ENCODE measurements around the gene EFNA2. TPM values are rescaled to one million over a fixed set of nuclear protein-coding genes. Genes with fewer than 3 reads are reported as not detected.

EFNA2 gene
- total RNA-seq, 1 experiment from 2014 or later: not detected

GRCh38 chr19:1271528-1272422, 13.9 kb upstream of the EFNA2 start:
- H3K9ac ChIP-seq (ENCODE audit: low read length): no peak overlapping the region
- no peak overlapping the region for H3K4me3 ChIP-seq (ENCODE audit: low read length)
- peaks cover 31% of the 10 kb centered on the region for H4K20me1 ChIP-seq (ENCODE audit: insufficient read depth, low read depth, low read length)
- no peaks in the 10 kb centered on the region for H3K27me3 ChIP-seq (ENCODE audit: low read length)
- peaks cover 36% of the 10 kb centered on the region for H3K36me3 ChIP-seq (ENCODE audit: insufficient read depth, low read length)
- H3K9me3 ChIP-seq (ENCODE audit: low read length): no peaks in the 10 kb centered on the region
- peak overlapping the region; percentile 17 for H3K4me2 ChIP-seq (ENCODE audit: low read depth, low read length, poor library complexity, severe bottlenecking)
- peaks cover 25% of the 10 kb centered on the region for H3K79me2 ChIP-seq (ENCODE audit: low read length)
- no peak overlapping the region for H2AFZ ChIP-seq (ENCODE audit: low read length)
- H3K4me1 ChIP-seq (ENCODE audit: low read length): peaks cover 60% of the 10 kb centered on the region
- no peak overlapping the region for H3K27ac ChIP-seq (ENCODE audit: low read length)
- no peaks in the 10 kb centered on the region for H3K9me2 ChIP-seq (replicated peaks; ENCODE audit: insufficient read depth, low read length)
- DNase-seq: no peak

GRCh38 chr19:1272423-1273262, 13.0 kb upstream of the EFNA2 start:
- Histone ChIP-seq H3K4me1 (ENCODE audit: low read length) (peaks cover 53% of the 10 kb centered on the region), H3K27me3 (ENCODE audit: low read length) (no peaks in the 10 kb centered on the region), H3K9ac (ENCODE audit: low read length) (no peak overlapping the region), H3K9me3 (ENCODE audit: low read length) (no peaks in the 10 kb centered on the region), H3K4me2 (ENCODE audit: low read depth, low read length, poor library complexity, severe bottlenecking) (no peak overlapping the region), H2AFZ (ENCODE audit: low read length) (no peak overlapping the region), H4K20me1 (ENCODE audit: insufficient read depth, low read depth, low read length) (peaks cover 32% of the 10 kb centered on the region), H3K79me2 (ENCODE audit: low read length) (peaks cover 31% of the 10 kb centered on the region), H3K4me3 (ENCODE audit: low read length) (no peak overlapping the region), H3K36me3 (ENCODE audit: insufficient read depth, low read length) (peaks cover 42% of the 10 kb centered on the region), H3K9me2 (replicated peaks; ENCODE audit: insufficient read depth, low read length) (no peaks in the 10 kb centered on the region), H3K27ac (ENCODE audit: low read length) (no peak overlapping the region)
- no peak for DNase-seq

- Histone ChIP-seq H3K36me3 (ENCODE audit: insufficient read depth, low read length) (peaks cover 44% of the 10 kb centered on the region), H4K20me1 (ENCODE audit: insufficient read depth, low read depth, low read length) (peaks cover 32% of the 10 kb centered on the region), H3K9me3 (ENCODE audit: low read length) (no peaks in the 10 kb centered on the region), H3K4me1 (ENCODE audit: low read length) (peaks cover 45% of the 10 kb centered on the region), H3K9ac (ENCODE audit: low read length) (no peak overlapping the region), H3K9me2 (replicated peaks; ENCODE audit: insufficient read depth, low read length) (no peaks in the 10 kb centered on the region), H3K4me2 (ENCODE audit: low read depth, low read length, poor library complexity, severe bottlenecking) (no peak overlapping the region), H2AFZ (ENCODE audit: low read length) (no peak overlapping the region), H3K27ac (ENCODE audit: low read length) (no peak overlapping the region), H3K4me3 (ENCODE audit: low read length) (no peak overlapping the region), H3K79me2 (ENCODE audit: low read length) (peaks cover 31% of the 10 kb centered on the region), H3K27me3 (ENCODE audit: low read length) (no peaks in the 10 kb centered on the region)
- DNase-seq: no peak
Observed at GRCh38 chr19:1273263-1274041, 12.2 kb upstream of the EFNA2 start.

GRCh38 chr19:1274081-1274851, 11.4 kb upstream of the EFNA2 start:
- Histone ChIP-seq H3K4me1 (ENCODE audit: low read length) (peaks cover 41% of the 10 kb centered on the region), H3K4me2 (ENCODE audit: low read depth, low read length, poor library complexity, severe bottlenecking) (peak overlapping the region; percentile 80), H3K9ac (ENCODE audit: low read length) (no peak overlapping the region), H3K79me2 (ENCODE audit: low read length) (peaks cover 31% of the 10 kb centered on the region), H4K20me1 (ENCODE audit: insufficient read depth, low read depth, low read length) (peaks cover 32% of the 10 kb centered on the region), H3K27me3 (ENCODE audit: low read length) (no peaks in the 10 kb centered on the region), H2AFZ (ENCODE audit: low read length) (no peak overlapping the region), H3K9me2 (replicated peaks; ENCODE audit: insufficient read depth, low read length) (no peaks in the 10 kb centered on the region), H3K9me3 (ENCODE audit: low read length) (no peaks in the 10 kb centered on the region), H3K36me3 (ENCODE audit: insufficient read depth, low read length) (peaks cover 47% of the 10 kb centered on the region), H3K27ac (ENCODE audit: low read length) (no peak overlapping the region), H3K4me3 (ENCODE audit: low read length) (peak overlapping the region; percentile 67; the same call in 1 of the 2 replicates)
- no peak for DNase-seq

GRCh38 chr19:1274852-1275259, 10.8 kb upstream of the EFNA2 start:
- Histone ChIP-seq H3K27me3 (ENCODE audit: low read length) (no peaks in the 10 kb centered on the region), H3K4me1 (ENCODE audit: low read length) (peaks cover 39% of the 10 kb centered on the region), H3K36me3 (ENCODE audit: insufficient read depth, low read length) (peaks cover 50% of the 10 kb centered on the region), H3K9ac (ENCODE audit: low read length) (peak overlapping the region; percentile 54), H3K9me2 (replicated peaks; ENCODE audit: insufficient read depth, low read length) (no peaks in the 10 kb centered on the region), H4K20me1 (ENCODE audit: insufficient read depth, low read depth, low read length) (peaks cover 30% of the 10 kb centered on the region), H2AFZ (ENCODE audit: low read length) (no peak overlapping the region), H3K79me2 (ENCODE audit: low read length) (peaks cover 27% of the 10 kb centered on the region), H3K4me3 (ENCODE audit: low read length) (peak overlapping the region; percentile 67; the same call in 1 of the 2 replicates), H3K4me2 (ENCODE audit: low read depth, low read length, poor library complexity, severe bottlenecking) (peak overlapping the region; percentile 80), H3K27ac (ENCODE audit: low read length) (no peak overlapping the region), H3K9me3 (ENCODE audit: low read length) (no peaks in the 10 kb centered on the region)
- no peak for DNase-seq

- peak within 1 kb of the TSS; percentile 84 for H3K4me3 ChIP-seq (ENCODE audit: low read length)
- H2AFZ ChIP-seq (ENCODE audit: low read length): no peak within 1 kb of the TSS; the same call in 1 of the 2 replicates
- peaks cover 22% of the 10 kb centered on the region for H3K79me2 ChIP-seq (ENCODE audit: low read length)
- DNase-seq: peak; percentile 99
- H3K27me3 ChIP-seq (ENCODE audit: low read length): no peaks in the 10 kb centered on the region
- H3K4me2 ChIP-seq (ENCODE audit: low read depth, low read length, poor library complexity, severe bottlenecking): peak within 1 kb of the TSS; percentile 80
- H3K9me3 ChIP-seq (ENCODE audit: low read length): no peaks in the 10 kb centered on the region
- peak within 1 kb of the TSS; percentile 79 for H3K27ac ChIP-seq (ENCODE audit: low read length)
- peaks cover 28% of the 10 kb centered on the region for H4K20me1 ChIP-seq (ENCODE audit: insufficient read depth, low read depth, low read length)
- peak within 1 kb of the TSS; percentile 92 for H3K9ac ChIP-seq (ENCODE audit: low read length)
- peaks cover 50% of the 10 kb centered on the region for H3K36me3 ChIP-seq (ENCODE audit: insufficient read depth, low read length)
- no peaks in the 10 kb centered on the region for H3K9me2 ChIP-seq (replicated peaks; ENCODE audit: insufficient read depth, low read length)
- peaks cover 33% of the 10 kb centered on the region for H3K4me1 ChIP-seq (ENCODE audit: low read length)
Observed at GRCh38 chr19:1275260-1275975, 10.3 kb upstream of the EFNA2 start, which contains the start of gene FAM174C. Gene FAM174C (plus strand): TSS chr19:1275530. CDS start chr19:1275550, 20 bp downstream.

Data from Karpas-422 (cell line).